HepG2 (cell line): ENCODE data around the gene SYT9. TPM values are rescaled to one million over a fixed set of nuclear protein-coding genes. Genes with fewer than 3 reads are reported as not detected.

Source experiments
- ZNF318 ChIP-seq: sonication (generic); formaldehyde crosslinking; IDR thresholded peaks from 2 replicates; pipeline ENCODE4 v1.4.0; 2020; ENCODE audit warnings: mild to moderate bottlenecking, missing genetic modification reagents
- polyA plus RNA-seq, 8 experiments: library from polyadenylated mRNA; depleted of rRNA in 3 of 8; stranded (reverse) in 7 of 8; unstranded in 1 of 8; fragments of >200 nt; fragmentation: Illumina TruSeq in 4 of 8; extraction: Trizol in 4 of 8; gene quantifications; 2 replicates each; pipeline versions ENCODE4 v1.2.1 to v1.2.3, GENCODE V29; 2011 to 2016; ENCODE audit warnings: low read depth in 4 of 8, missing spikeins in 1 of 8, mixed read lengths in 1 of 8; ENCODE audit not compliant: insufficient read depth in 1 of 8
- total RNA-seq, 5 experiments: library from RNA; depleted of rRNA; stranded (reverse); fragments of >200 nt; fragmentation: Illumina TruSeq; extraction: Trizol; gene quantifications; 2 replicates each; pipeline ENCODE4 v1.2.3, GENCODE V29; 2016; ENCODE audit warnings: low read depth in 1 of 5

The SYT9 gene
- total and polyA plus RNA-seq, 2 of the 13 experiments (the other 11 are each of a cell fraction or from before 2014, with no cell fraction given): not detected

- no peak for TF ChIP-seq ZNF318
These were observed 162.5 kb downstream of the SYT9 start (continued) for GRCh38 chr11:7413961-7414915.
